GM12878 (cell line): Measurements from ENCODE around the gene CEP68. TPM values are rescaled to one million over a fixed set of nuclear protein-coding genes. Genes with fewer than 3 reads are reported as not detected.

Source experiments
- ATAC-seq: fragments of 200-7000 bp; cut with Tn5 transposase; 3 replicates; pipeline ENCODE4 v1.9.1; 2020; ENCODE audit warnings: mild to moderate bottlenecking, moderate library complexity
- BruUV-seq: library from RNA; stranded (reverse); fragments of 400-500 nt; replicated peaks from 2 replicates; lab custom pipeline; 2021; lab: Mats Ljungman, UMichigan
- CTCF ChIA-PET: fragments of 300-600 bp; sonication (Branson Sonifier 250); formaldehyde crosslinking; extraction: SDS; loops from one replicate; lab custom pipeline; 2021; ENCODE audit warnings: inconsistent platforms; lab: Yijun Ruan, JAX
- POLR2A ChIA-PET: fragments of 350-600 bp; formaldehyde crosslinking; extraction: SDS; loops from one replicate; lab custom pipeline; 2021; ENCODE audit warnings: inconsistent platforms; lab: Charles Lee
- RAD21 ChIA-PET: fragments of 300-600 bp; sonication (Branson Sonifier 250); formaldehyde crosslinking; loops from one replicate; lab custom pipeline; 2023; ENCODE audit warnings: antibody characterized with exemption; ENCODE audit not compliant: unreplicated experiment; lab: Charles Lee
- SMC1A ChIA-PET: fragments of 300-600 bp; sonication (Branson Sonifier 250); formaldehyde crosslinking; loops from one replicate; lab custom pipeline; 2023; ENCODE audit not compliant: unreplicated experiment, uncharacterized antibody; lab: Charles Lee
- DNase-seq: peaks from one replicate; pipeline ENCODE4 v3.0.0-alpha.2; 2011; ENCODE audit warnings: low read depth, low spot score
- FAIRE-seq: peaks from 3 replicates; lab custom pipeline; 2011; peaks lifted over from hg19 to GRCh38; lab: Jason Lieb, UNC
- H2AFZ ChIP-seq: 2 replicates; pipeline ENCODE4 v1.6.0; 2011; ENCODE audit warnings: low read depth, low read length, control low read depth; ENCODE audit not compliant: control insufficient read depth
- H3K27ac ChIP-seq: 2 replicates; pipeline ENCODE4 v1.5.1; 2011; ENCODE audit warnings: control low read depth; ENCODE audit not compliant: control insufficient read depth, insufficient read depth
- H3K27me3 ChIP-seq, 2 experiments: replicated peaks in 1 of 2; 2 replicates each; pipeline versions ENCODE4 v1.6.0 to v1.6.1; 2011; ENCODE audit warnings: low read length in 1 of 2; ENCODE audit not compliant: control insufficient read depth in 2 of 2, insufficient read depth in 2 of 2
- H3K36me3 ChIP-seq, 2 experiments: 2 replicates each; pipeline ENCODE4 v1.5.1; 2011; ENCODE audit warnings: low read length in 1 of 2; ENCODE audit not compliant: control insufficient read depth in 2 of 2, insufficient read depth in 2 of 2
- H3K4me1 ChIP-seq: 2 replicates; pipeline ENCODE4 v1.6.1; 2011; ENCODE audit warnings: mild to moderate bottlenecking, low read length, moderate library complexity, mixed read lengths; ENCODE audit not compliant: control insufficient read depth, insufficient read depth
- H3K4me2 ChIP-seq: 2 replicates; pipeline ENCODE4 v1.6.0; 2011; ENCODE audit warnings: control low read depth; ENCODE audit not compliant: control insufficient read depth, insufficient read depth
- H3K4me3 ChIP-seq: fragments of 200-600 bp; sonication (generic); 2 replicates; pipeline ENCODE4 v1.5.1; 2016
- H3K79me2 ChIP-seq: 2 replicates; pipeline ENCODE4 v1.6.0; 2011; ENCODE audit warnings: low read length; ENCODE audit not compliant: control insufficient read depth, insufficient read depth
- H3K9ac ChIP-seq: 2 replicates; pipeline ENCODE4 v1.8.0; 2011; ENCODE audit warnings: low read length, control low read depth, mixed read lengths; ENCODE audit not compliant: control insufficient read depth, insufficient read depth
- H3K9me3 ChIP-seq: replicated peaks from 3 replicates; pipeline ENCODE4 v1.5.1; 2011; ENCODE audit warnings: mild to moderate bottlenecking, low read length; ENCODE audit not compliant: control insufficient read depth, insufficient read depth
- H4K20me1 ChIP-seq: 2 replicates; pipeline ENCODE4 v1.6.0; 2011; ENCODE audit not compliant: control insufficient read depth, insufficient read depth
- CREB1 ChIP-seq: IDR thresholded peaks from 2 replicates; pipeline ENCODE4 v1.6.1; 2012; ENCODE audit warnings: low read depth, mild to moderate bottlenecking, inconsistent platforms
- EED ChIP-seq: sonication (generic); IDR thresholded peaks from 2 replicates; pipeline ENCODE4 v1.6.1; 2016; ENCODE audit warnings: antibody characterized with exemption, low read depth
- IRF5 ChIP-seq: fragments of 450-650 bp; IDR thresholded peaks from 2 replicates; pipeline ENCODE4 v1.6.1; 2017; ENCODE audit warnings: borderline replicate concordance
- MEF2A ChIP-seq: IDR thresholded peaks from 2 replicates; pipeline ENCODE4 v1.6.1; 2011; ENCODE audit warnings: low read depth, mild to moderate bottlenecking, low read length, moderate library complexity; ENCODE audit not compliant: insufficient read depth
- MEF2B ChIP-seq: fragments of 450-650 bp; IDR thresholded peaks from 2 replicates; pipeline ENCODE4 v1.6.1; 2018; ENCODE audit warnings: mild to moderate bottlenecking, moderate library complexity; ENCODE audit not compliant: partially characterized antibody, poor library complexity, severe bottlenecking
- NFIC ChIP-seq: IDR thresholded peaks from 2 replicates; pipeline ENCODE4 v1.6.1; 2012; ENCODE audit warnings: low read depth, mild to moderate bottlenecking, inconsistent platforms, low read length, moderate library complexity
- NFXL1 ChIP-seq: fragments of 450-650 bp; IDR thresholded peaks from 2 replicates; pipeline ENCODE4 v1.6.1; 2017; ENCODE audit warnings: antibody characterized with exemption, mild to moderate bottlenecking, borderline replicate concordance
- PAX8 ChIP-seq: fragments of 450-650 bp; IDR thresholded peaks from 2 replicates; pipeline ENCODE4 v1.6.1; 2017; ENCODE audit warnings: mild to moderate bottlenecking, moderate library complexity
- POLR2A ChIP-seq: IDR thresholded peaks from 2 replicates; pipeline ENCODE4 v1.6.1; 2011; ENCODE audit warnings: low read depth, mild to moderate bottlenecking, low read length
- RAD21 ChIP-seq: IDR thresholded peaks from 2 replicates; pipeline ENCODE4 v1.6.1; 2011; ENCODE audit warnings: mild to moderate bottlenecking, low read depth, low read length, moderate library complexity; ENCODE audit not compliant: insufficient read depth
- RB1 ChIP-seq: fragments of 450-650 bp; formaldehyde crosslinking; IDR thresholded peaks from 2 replicates; pipeline ENCODE4 v1.6.1; 2017; ENCODE audit warnings: mild to moderate bottlenecking, borderline replicate concordance
- SMAD5 ChIP-seq: IDR thresholded peaks from 2 replicates; pipeline ENCODE4 v1.6.1; 2016; ENCODE audit warnings: antibody characterized with exemption, low read depth
- STAT1 ChIP-seq: fragments of 450-650 bp; conservative IDR thresholded peaks from 2 replicates; pipeline ENCODE4 v1.6.1; 2014; ENCODE audit warnings: antibody characterized with exemption, mild to moderate bottlenecking
- YY1 ChIP-seq: IDR thresholded peaks from 2 replicates; pipeline ENCODE4 v1.6.1; 2011; ENCODE audit warnings: low read depth, mild to moderate bottlenecking, low read length
- WGBS: methylation state at CpG from one replicate; pipeline ENCODE4 v1.1.6; 2016; ENCODE audit warnings: low lambda C conversion rate; ENCODE audit not compliant: insufficient replicate concordance, insufficient coverage; ENCODE audit errors: missing lambda C conversion rate; 5-methylcytosine and 5-hydroxymethylcytosine counted together
- in situ Hi-C: fragments of 300-500 bp; cut with MboI; formaldehyde crosslinking; loops from 9 replicates; pipeline ENCODE4 v1.14.3; 2018; ENCODE audit warnings: mixed read lengths
- intact Hi-C: fragments of 100-400 bp; cut with micrococcal nuclease; formaldehyde crosslinking; loops from one replicate; pipeline ENCODE4 v1.14.2; 2022; ENCODE audit not compliant: unreplicated experiment
- polyA plus RNA-seq, 11 experiments: library from polyadenylated mRNA; depleted of rRNA in 4 of 11; unstranded in 6 of 11; stranded (reverse) in 5 of 11; fragments of >200 nt; fragmentation: Nextera tagmentation in 4 of 11; fragmentation: Illumina TruSeq in 1 of 11; extraction: Ambion mirVana in 4 of 11; extraction: Trizol in 1 of 11; gene quantifications; 1 replicate in 1 of 11; 2 replicates in 10 of 11; pipeline versions ENCODE4 v1.2.1 to v1.2.3, GENCODE V29; 2011 to 2016; ENCODE audit warnings: inconsistent platforms in 2 of 11, missing spikeins in 2 of 11, low read depth in 1 of 11
- total RNA-seq, 4 experiments: library from RNA; depleted of rRNA in 3 of 4; stranded (reverse); fragments of >200 nt in 3 of 4; fragmentation: Illumina TruSeq in 1 of 4; extraction: Trizol in 1 of 4; gene quantifications; 2 replicates each; pipeline versions ENCODE4 v1.2.1 to v1.2.3, GENCODE V29; 2013 to 2021
- TF ChIP-seq, protein P1 (sequence below): fragments of 450-650 bp; IDR thresholded peaks from 2 replicates; pipeline ENCODE4 v1.6.1; 2017; ENCODE audit warnings: mild to moderate bottlenecking, moderate library complexity

Gene CEP68
- total and polyA plus RNA-seq, 10 of the 15 experiments (the other 5 are each of a cell fraction or from before 2014, with no cell fraction given): 1.1 to 11.1 (median 7.4) TPM

GRCh38 chr2:65022189-65022588 lies 34.0 kb upstream of the CEP68 start:
- no peak overlapping the region for H2AFZ ChIP-seq
- ChIA-PET RAD21 (interaction anchor here (1.4 kb wide), 1 partner anchor 104 kb away, joined by 3 read pairs; no protein-coding TSS in a partner anchor), SMC1A (interaction anchor here (1.0 to 1.5 kb wide), 2 partner anchors 9 to 13 kb away, joined by 3 to 4 read pairs; no protein-coding TSS in a partner anchor), CTCF (interaction anchor here (0.5 kb wide), 1 partner anchor 445 kb away, joined by 4 read pairs; no protein-coding TSS in a partner anchor), POLR2A (interaction anchor here (1.2 to 1.5 kb wide), 2 partner anchors 30 to 99 kb away, joined by 3 read pairs; no protein-coding TSS in a partner anchor)
- H3K27ac ChIP-seq: no peak overlapping the region
- no peaks in the 10 kb centered on the region for H3K79me2 ChIP-seq
- H4K20me1 ChIP-seq: no peaks in the 10 kb centered on the region
- H3K36me3 ChIP-seq: peaks cover 28 to 30% of the 10 kb centered on the region in 2 experiments
- H3K4me1 ChIP-seq: peaks cover 18% of the 10 kb centered on the region
- 97% methylated on average over 6 of the region's 6 CpGs for WGBS
- H3K9me3 ChIP-seq: no peaks in the 10 kb centered on the region
- H3K9ac ChIP-seq: no peak overlapping the region
- in situ Hi-C loops (no loop called here), intact Hi-C loops (no loop called here)
- no peak for FAIRE-seq
- TF ChIP-seq RAD21: no peak
- no peak for TF ChIP-seq RB1
- no peak for TF ChIP-seq EED
- TF ChIP-seq IRF5: no peak
- TF ChIP-seq YY1: no peak
- TF ChIP-seq NFXL1: no peak
- TF ChIP-seq PAX8: no peak
- TF ChIP-seq NFIC: no peak
- no peak for TF ChIP-seq MEF2B
- TF ChIP-seq CREB1: no peak
- no peak for TF ChIP-seq STAT1
- TF ChIP-seq MEF2A: no peak
- TF ChIP-seq SMAD5: no peak
- no peak for TF ChIP-seq POLR2A
- TF ChIP-seq, protein P1, sequence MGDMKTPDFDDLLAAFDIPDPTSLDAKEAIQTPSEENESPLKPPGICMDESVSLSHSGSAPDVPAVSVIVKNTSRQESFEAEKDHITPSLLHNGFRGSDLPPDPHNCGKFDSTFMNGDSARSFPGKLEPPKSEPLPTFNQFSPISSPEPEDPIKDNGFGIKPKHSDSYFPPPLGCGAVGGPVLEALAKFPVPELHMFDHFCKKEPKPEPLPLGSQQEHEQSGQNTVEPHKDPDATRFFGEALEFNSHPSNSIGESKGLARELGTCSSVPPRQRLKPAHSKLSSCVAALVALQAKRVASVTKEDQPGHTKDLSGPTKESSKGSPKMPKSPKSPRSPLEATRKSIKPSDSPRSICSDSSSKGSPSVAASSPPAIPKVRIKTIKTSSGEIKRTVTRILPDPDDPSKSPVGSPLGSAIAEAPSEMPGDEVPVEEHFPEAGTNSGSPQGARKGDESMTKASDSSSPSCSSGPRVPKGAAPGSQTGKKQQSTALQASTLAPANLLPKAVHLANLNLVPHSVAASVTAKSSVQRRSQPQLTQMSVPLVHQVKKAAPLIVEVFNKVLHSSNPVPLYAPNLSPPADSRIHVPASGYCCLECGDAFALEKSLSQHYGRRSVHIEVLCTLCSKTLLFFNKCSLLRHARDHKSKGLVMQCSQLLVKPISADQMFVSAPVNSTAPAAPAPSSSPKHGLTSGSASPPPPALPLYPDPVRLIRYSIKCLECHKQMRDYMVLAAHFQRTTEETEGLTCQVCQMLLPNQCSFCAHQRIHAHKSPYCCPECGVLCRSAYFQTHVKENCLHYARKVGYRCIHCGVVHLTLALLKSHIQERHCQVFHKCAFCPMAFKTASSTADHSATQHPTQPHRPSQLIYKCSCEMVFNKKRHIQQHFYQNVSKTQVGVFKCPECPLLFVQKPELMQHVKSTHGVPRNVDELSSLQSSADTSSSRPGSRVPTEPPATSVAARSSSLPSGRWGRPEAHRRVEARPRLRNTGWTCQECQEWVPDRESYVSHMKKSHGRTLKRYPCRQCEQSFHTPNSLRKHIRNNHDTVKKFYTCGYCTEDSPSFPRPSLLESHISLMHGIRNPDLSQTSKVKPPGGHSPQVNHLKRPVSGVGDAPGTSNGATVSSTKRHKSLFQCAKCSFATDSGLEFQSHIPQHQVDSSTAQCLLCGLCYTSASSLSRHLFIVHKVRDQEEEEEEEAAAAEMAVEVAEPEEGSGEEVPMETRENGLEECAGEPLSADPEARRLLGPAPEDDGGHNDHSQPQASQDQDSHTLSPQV: no peak
- no peak overlapping the region for H3K4me2 ChIP-seq
- no peak overlapping the region for H3K4me3 ChIP-seq
- BruUV-seq: no TSS peak
- H3K27me3 ChIP-seq: no peaks in the 10 kb centered on the region
- ATAC-seq: no peak
- no peak for DNase-seq
